Liver (tissue), 9 donors: ENCODE data around the gene PRPF40B. TPM values are rescaled to one million over a fixed set of nuclear protein-coding genes. Genes with fewer than 3 reads are reported as not detected.

ENCODE experiments used
- DNase-seq: peaks from one replicate; pipeline ENCODE4 v3.0.0-alpha.2; 2017; ENCODE audit warnings: low spot score
- H3K27ac ChIP-seq, 2 donors: one replicate each; pipeline ENCODE4 v1.7.0; 2013; ENCODE audit warnings: inconsistent platforms in 2 of 2, low read length in 2 of 2, control low read depth in 1 of 2, low read depth in 1 of 2, mild to moderate bottlenecking in 1 of 2
- H3K27me3 ChIP-seq, 4 donors: one replicate each; pipeline versions ENCODE4 v1.6.1 to v1.7.0; 2013; ENCODE audit warnings: low read length in 3 of 4, inconsistent platforms in 1 of 4, mild to moderate bottlenecking in 1 of 4, moderate library complexity in 1 of 4; ENCODE audit not compliant: control insufficient read depth in 4 of 4, insufficient read depth in 4 of 4
- H3K36me3 ChIP-seq, 4 donors: one replicate each; pipeline versions ENCODE4 v1.6.1 to v1.7.0; 2013; ENCODE audit warnings: low read length in 3 of 4, mild to moderate bottlenecking in 3 of 4, low read depth in 1 of 4, moderate library complexity in 1 of 4; ENCODE audit not compliant: control insufficient read depth in 4 of 4, insufficient read depth in 3 of 4
- H3K4me1 ChIP-seq, 4 donors: one replicate each; pipeline versions ENCODE4 v1.6.1 to v1.7.0; 2013; ENCODE audit warnings: low read length in 3 of 4, mild to moderate bottlenecking in 3 of 4, moderate library complexity in 1 of 4; ENCODE audit not compliant: control insufficient read depth in 4 of 4, insufficient read depth in 4 of 4
- H3K4me3 ChIP-seq, 3 donors: one replicate each; pipeline versions ENCODE4 v1.6.1 to v1.7.0; 2013; ENCODE audit warnings: low read length in 3 of 3, control low read depth in 1 of 3, low read depth in 1 of 3, mild to moderate bottlenecking in 1 of 3
- H3K9ac ChIP-seq, 2 donors: one replicate each; pipeline ENCODE4 v1.7.0; 2013; ENCODE audit warnings: low read length in 2 of 2, mild to moderate bottlenecking in 2 of 2, moderate library complexity in 2 of 2, control low read depth in 1 of 2, low read depth in 1 of 2
- H3K9me3 ChIP-seq, 4 donors: one replicate each; pipeline versions ENCODE4 v1.6.1 to v1.7.0; 2013; ENCODE audit warnings: low read length in 3 of 4; ENCODE audit not compliant: control insufficient read depth in 4 of 4
- ATF3 ChIP-seq: IDR thresholded peaks from 2 replicates; pipeline ENCODE4 v1.6.1; 2016; ENCODE audit warnings: antibody characterized with exemption
- CTCF ChIP-seq: fragments of 150-350 bp; IDR thresholded peaks from 2 replicates; pipeline ENCODE4 v1.5.1; 2017; ENCODE audit warnings: improper control_type of control experiment, low read depth, low read length; ENCODE audit not compliant: missing input control
- EGR1 ChIP-seq, 2 donors: IDR thresholded peaks; 2 replicates each; pipeline ENCODE4 v1.6.1; 2016 to 2018; ENCODE audit warnings: antibody characterized with exemption in 2 of 2, low read depth in 2 of 2
- FOXA1 ChIP-seq: IDR thresholded peaks from 2 replicates; pipeline ENCODE4 v1.6.1; 2016; ENCODE audit warnings: antibody characterized with exemption
- FOXA2 ChIP-seq: IDR thresholded peaks from 2 replicates; pipeline ENCODE4 v1.6.1; 2016; ENCODE audit warnings: antibody characterized with exemption
- GABPA ChIP-seq, 2 donors: IDR thresholded peaks in 1 of 2; conservative IDR thresholded peaks in 1 of 2; 2 replicates each; pipeline ENCODE4 v1.6.1; 2016; ENCODE audit warnings: antibody characterized with exemption in 2 of 2, mild to moderate bottlenecking in 1 of 2, moderate library complexity in 1 of 2
- HNF4A ChIP-seq, 2 donors: conservative IDR thresholded peaks; 2 replicates each; pipeline ENCODE4 v1.6.1; 2016; ENCODE audit warnings: antibody characterized with exemption in 2 of 2, mild to moderate bottlenecking in 2 of 2
- HNF4G ChIP-seq: IDR thresholded peaks from 2 replicates; pipeline ENCODE4 v1.6.1; 2016; ENCODE audit warnings: antibody characterized with exemption
- JUND ChIP-seq, 2 donors: IDR thresholded peaks; 2 replicates each; pipeline ENCODE4 v1.6.1; 2016; ENCODE audit warnings: antibody characterized with exemption in 2 of 2
- MAX ChIP-seq: IDR thresholded peaks from 2 replicates; pipeline ENCODE4 v1.6.1; 2016; ENCODE audit warnings: antibody characterized with exemption
- NR2F2 ChIP-seq: IDR thresholded peaks from 2 replicates; pipeline ENCODE4 v1.6.1; 2016; ENCODE audit warnings: antibody characterized with exemption
- RAD21 ChIP-seq, 2 donors: IDR thresholded peaks; 2 replicates each; pipeline ENCODE4 v1.6.1; 2016; ENCODE audit warnings: antibody characterized with exemption in 2 of 2, mild to moderate bottlenecking in 2 of 2
- REST ChIP-seq: IDR thresholded peaks from 2 replicates; pipeline ENCODE4 v1.6.1; 2016; ENCODE audit warnings: antibody characterized with exemption, mild to moderate bottlenecking
- RXRA ChIP-seq, 2 donors: IDR thresholded peaks; 2 replicates each; pipeline ENCODE4 v1.6.1; 2017 to 2018; ENCODE audit warnings: antibody characterized with exemption in 2 of 2, mild to moderate bottlenecking in 1 of 2
- SP1 ChIP-seq: IDR thresholded peaks from 2 replicates; pipeline ENCODE4 v1.6.1; 2018; ENCODE audit warnings: antibody characterized with exemption, mild to moderate bottlenecking
- TAF1 ChIP-seq: conservative IDR thresholded peaks from 2 replicates; pipeline ENCODE4 v1.6.1; 2016; ENCODE audit warnings: antibody characterized with exemption, mild to moderate bottlenecking
- YY1 ChIP-seq: IDR thresholded peaks from 2 replicates; pipeline ENCODE4 v1.6.1; 2016; ENCODE audit warnings: antibody characterized with exemption, mild to moderate bottlenecking
- ZBTB33 ChIP-seq: IDR thresholded peaks from 2 replicates; pipeline ENCODE4 v1.6.1; 2016; ENCODE audit warnings: antibody characterized with exemption
- WGBS: extraction: QIAGEN DNeasy Blood & Tissue Kit; methylation state at CpG from one replicate; pipeline ENCODE4 v1.1.7; 2013; 5-methylcytosine and 5-hydroxymethylcytosine counted together
- polyA plus RNA-seq, 2 donors: library from polyadenylated mRNA; stranded (reverse) in 1 of 2; unstranded in 1 of 2; fragments of 200-250 nt in 1 of 2; fragments of >200 nt in 1 of 2; fragmentation: Nextera tagmentation in 1 of 2; extraction: Ambion mirVana in 1 of 2; gene quantifications; one replicate each; pipeline versions ENCODE4 v1.2.1 to v1.2.3, GENCODE V29; 2013 to 2015
- total RNA-seq, 2 donors: library from RNA; depleted of rRNA; stranded (reverse); fragments of >200 nt; gene quantifications; one replicate each; pipeline ENCODE4 v1.2.3, GENCODE V29; 2014
- donor health status: healthy.
- donor health status: healthy.
- donor health status: healthy.
- donor health status: healthy.
- donor health status: healthy.

PRPF40B gene
- total and polyA plus RNA-seq, 4 donors, result 2.4 to 4.8 (median 3.9) TPM

GRCh38 chr12:49627752-49628360 is 4.5 kb downstream of the PRPF40B start:
- Histone ChIP-seq H3K4me1 (peaks cover 0 to 4% (median under 1%) of the 10 kb centered on the region in 4 donors), H3K27ac (no peak overlapping the region), H3K27me3 (no peaks in the 10 kb centered on the region), H3K4me3 (no peak overlapping the region), H3K9me3 (no peaks in the 10 kb centered on the region), H3K9ac (no peak overlapping the region), H3K36me3 (no peaks in the 10 kb centered on the region)
- WGBS, result 97% methylated on average over 3 of the region's 3 CpGs
- TF ChIP-seq YY1 (no peak), SP1 (no peak), GABPA (IDR thresholded peaks at IDR 0.05 in 1 of 2, conservative IDR thresholded peaks at IDR 0.05 in 1 of 2) (no peak), JUND (IDR thresholded peaks at IDR 0.05) (no peak), TAF1 (no peak), RXRA (IDR thresholded peaks at IDR 0.05) (no peak), HNF4G (no peak), ZBTB33 (no peak), HNF4A (conservative IDR thresholded peaks at IDR 0.05) (no peak), FOXA1 (no peak), REST (no peak), MAX (no peak), FOXA2 (no peak), NR2F2 (no peak), ATF3 (no peak), CTCF (no peak), EGR1 (IDR thresholded peaks at IDR 0.05; ENCODE audit: low read depth in 2 of 2) (no peak), RAD21 (IDR thresholded peaks at IDR 0.05) (no peak)
- no peak for DNase-seq
